Effector memory CD8-positive, alpha-beta T cell (primary cell): ENCODE results near the gene FRYL.
"Not testable (repeated sequence)": the region's sequence is repeated elsewhere in the genome, so short reads cannot be mapped to it uniquely, and the experiment has no call there.

Experiments
- ATAC-seq: fragments of 150-1000 bp; cut with Tn5 transposase; replicated peaks from 2 replicates; pipeline ENCODE4 v1.10.0; 2021; ENCODE audit warnings: mild to moderate bottlenecking, moderate library complexity
- DNase-seq, 3 experiments: peaks; one replicate each; pipeline ENCODE4 v3.0.0; 2021
- H3K27ac Mint-ChIP-seq, 2 donors: one replicate each; pipeline ENCODE4 v1.8.0; 2022; ENCODE audit warnings: mild to moderate bottlenecking in 2 of 2, mixed read lengths in 2 of 2, moderate library complexity in 2 of 2
- H3K27me3 Mint-ChIP-seq, 2 donors: one replicate each; pipeline ENCODE4 v1.8.0; 2022; ENCODE audit warnings: mixed read lengths in 2 of 2
- H3K36me3 Mint-ChIP-seq: one replicate; pipeline ENCODE4 v1.8.0; 2022; ENCODE audit warnings: mild to moderate bottlenecking, moderate library complexity, mixed read lengths; ENCODE audit not compliant: insufficient read depth
- H3K4me1 Mint-ChIP-seq, 2 donors: one replicate each; pipeline ENCODE4 v1.8.0; 2022; ENCODE audit warnings: low read depth in 2 of 2, mixed read lengths in 2 of 2
- H3K4me3 Mint-ChIP-seq, 2 donors: one replicate each; pipeline ENCODE4 v1.8.0; 2022; ENCODE audit warnings: mild to moderate bottlenecking in 2 of 2, mixed read lengths in 2 of 2, moderate library complexity in 2 of 2
- H3K9me3 Mint-ChIP-seq, 2 donors: one replicate each; pipeline ENCODE4 v1.8.0; 2022; ENCODE audit warnings: mixed read lengths in 2 of 2

The FRYL gene

GRCh38 chr4:48777739-48778138, 2.3 kb downstream of the FRYL start:
- H3K27me3 Mint-ChIP-seq, result no peaks in the 10 kb centered on the region
- no peak for DNase-seq
- peak overlapping the region in 1 of 2 donors; percentile 93 for H3K27ac Mint-ChIP-seq
- no peaks in the 10 kb centered on the region for H3K9me3 Mint-ChIP-seq
- peak overlapping the region; percentile 79 to 87 for H3K4me3 Mint-ChIP-seq
- H3K36me3 Mint-ChIP-seq, result peaks cover 18% of the 10 kb centered on the region
- peaks cover 26 to 56% of the 10 kb centered on the region in 2 donors for H3K4me1 Mint-ChIP-seq
- no peak for ATAC-seq

GRCh38 chr4:48774760-48775710, 5.0 kb downstream of the FRYL start:
- H3K9me3 Mint-ChIP-seq, result no peaks in the 10 kb centered on the region
- peaks cover 13% of the 10 kb centered on the region for H3K36me3 Mint-ChIP-seq
- no peaks in the 10 kb centered on the region for H3K27me3 Mint-ChIP-seq
- peaks cover 35 to 69% of the 10 kb centered on the region in 2 donors for H3K4me1 Mint-ChIP-seq
- peak overlapping the region in 1 of 2 donors; percentile 44 for H3K27ac Mint-ChIP-seq
- DNase-seq, result no peak
- no peak for ATAC-seq
- H3K4me3 Mint-ChIP-seq, result no peak overlapping the region

GRCh38 chr4:48772556-48772955, 7.5 kb downstream of the FRYL start:
- Mint-ChIP-seq H3K9me3 (no peaks in the 10 kb centered on the region), H3K27me3 (no peaks in the 10 kb centered on the region), H3K27ac (peak overlapping the region in 1 of 2 donors; percentile 52), H3K4me3 (peak overlapping the region in 1 of 2 donors; percentile 53), H3K4me1 (peaks cover 37 to 75% of the 10 kb centered on the region in 2 donors), H3K36me3 (peaks cover 8% of the 10 kb centered on the region)
- DNase-seq (no peak), ATAC-seq (no peak)

- DNase-seq (no peak), ATAC-seq (no peak)
- H3K27ac Mint-ChIP-seq, result peak overlapping the region; percentile 34 to 44
These were observed 12.8 kb downstream of the FRYL start for GRCh38 chr4:48767055-48767929.

GRCh38 chr4:48766131-48766792, 13.8 kb downstream of the FRYL start:
- Mint-ChIP-seq H3K4me3 (peak overlapping the region in 1 of 2 donors; percentile 17), H3K36me3 (peaks cover 4% of the 10 kb centered on the region), H3K9me3 (peaks cover 0 to 2% of the 10 kb centered on the region in 2 donors), H3K4me1 (peaks cover 46 to 63% of the 10 kb centered on the region in 2 donors), H3K27me3 (no peaks in the 10 kb centered on the region), H3K27ac (no peak overlapping the region)
- ATAC-seq (no peak), DNase-seq (no peak)

More at GRCh38 chr4:48767055-48767929, 12.8 kb downstream of the FRYL start:
- Mint-ChIP-seq H3K27me3 (no peaks in the 10 kb centered on the region), H3K4me1 (peaks cover 47 to 64% of the 10 kb centered on the region in 2 donors), H3K9me3 (peaks cover 0 to 2% of the 10 kb centered on the region in 2 donors), H3K36me3 (peaks cover 4% of the 10 kb centered on the region), H3K4me3 (no peak overlapping the region)

GRCh38 chr4:48762408-48762807, 17.7 kb downstream of the FRYL start:
- Mint-ChIP-seq H3K36me3 (peaks cover 3% of the 10 kb centered on the region), H3K27me3 (no peaks in the 10 kb centered on the region), H3K9me3 (peaks cover 0 to 2% of the 10 kb centered on the region in 2 donors), H3K27ac (no peak overlapping the region), H3K4me3 (no peak overlapping the region), H3K4me1 (peaks cover 36 to 54% of the 10 kb centered on the region in 2 donors)
- DNase-seq, result no peak
- no peak for ATAC-seq

- Mint-ChIP-seq H3K4me3 (no peak overlapping the region), H3K4me1 (peaks cover 36 to 54% of the 10 kb centered on the region in 2 donors), H3K36me3 (peaks cover 3% of the 10 kb centered on the region), H3K9me3 (no peaks in the 10 kb centered on the region), H3K27ac (no peak overlapping the region), H3K27me3 (no peaks in the 10 kb centered on the region)
- no peak for DNase-seq
- ATAC-seq, result no peak
These were observed 18.8 kb downstream of the FRYL start for GRCh38 chr4:48761286-48761685.

- H3K27ac Mint-ChIP-seq, H3K27me3 Mint-ChIP-seq, H3K4me3 Mint-ChIP-seq, H3K36me3 Mint-ChIP-seq, ATAC-seq, H3K9me3 Mint-ChIP-seq, DNase-seq: not testable (repeated sequence)
- peaks cover 27 to 52% of the 10 kb centered on the region in 2 donors for H3K4me1 Mint-ChIP-seq
These were observed 21.4 kb downstream of the FRYL start for GRCh38 chr4:48758703-48759102.

GRCh38 chr4:48756689-48757220, 23.3 kb downstream of the FRYL start:
- Mint-ChIP-seq H3K27ac (peak overlapping the region in 1 of 2 donors; percentile 23), H3K36me3 (peaks cover 3% of the 10 kb centered on the region), H3K9me3 (no peaks in the 10 kb centered on the region), H3K4me1 (peaks cover 37 to 63% of the 10 kb centered on the region in 2 donors), H3K27me3 (no peaks in the 10 kb centered on the region), H3K4me3 (no peak overlapping the region)
- ATAC-seq (no peak), DNase-seq (no peak)

- Mint-ChIP-seq H3K4me3 (no peak overlapping the region), H3K27ac (no peak overlapping the region), H3K9me3 (no peaks in the 10 kb centered on the region), H3K4me1 (peaks cover 42 to 69% of the 10 kb centered on the region in 2 donors), H3K36me3 (peaks cover 3% of the 10 kb centered on the region), H3K27me3 (no peaks in the 10 kb centered on the region)
- DNase-seq (no peak), ATAC-seq (no peak)
These were observed 24.8 kb downstream of the FRYL start for GRCh38 chr4:48755281-48755680.

- peaks cover 47 to 75% of the 10 kb centered on the region in 2 donors for H3K4me1 Mint-ChIP-seq
- H3K27ac Mint-ChIP-seq, result peak overlapping the region in 1 of 2 donors; percentile 89
- no peak overlapping the region for H3K4me3 Mint-ChIP-seq
- no peaks in the 10 kb centered on the region for H3K27me3 Mint-ChIP-seq
- ATAC-seq, result no peak
- no peaks in the 10 kb centered on the region for H3K36me3 Mint-ChIP-seq
- DNase-seq, result no peak
- no peaks in the 10 kb centered on the region for H3K9me3 Mint-ChIP-seq
These were observed 26.9 kb downstream of the FRYL start for GRCh38 chr4:48753159-48753558.

GRCh38 chr4:48752726-48753125, 27.4 kb downstream of the FRYL start:
- H3K36me3 Mint-ChIP-seq, result no peaks in the 10 kb centered on the region
- no peak for ATAC-seq

More at GRCh38 chr4:48752726-48753125, 27.4 kb downstream of the FRYL start:
- H3K27ac Mint-ChIP-seq, result peak overlapping the region in 1 of 2 donors; percentile 89
- DNase-seq, result no peak
- peaks cover 48 to 73% of the 10 kb centered on the region in 2 donors for H3K4me1 Mint-ChIP-seq
- no peaks in the 10 kb centered on the region for H3K27me3 Mint-ChIP-seq
- H3K4me3 Mint-ChIP-seq, result no peak overlapping the region
- no peaks in the 10 kb centered on the region for H3K9me3 Mint-ChIP-seq
